Testis (tissue), 3 donors: Measurements from ENCODE around the gene SH3BP1. TPM values are rescaled to one million over a fixed set of nuclear protein-coding genes. Genes with fewer than 3 reads are reported as not detected.

ENCODE experiments used
- DNase-seq: peaks from one replicate; pipeline ENCODE4 v3.0.0-alpha.2; 2019
- H3K27ac ChIP-seq, 2 donors: fragments of 200-600 bp; sonication (generic); one replicate each; pipeline ENCODE4 v1.5.1; 2019
- H3K27me3 ChIP-seq: fragments of 200-600 bp; sonication (generic); one replicate; pipeline ENCODE4 v1.5.1; 2019
- H3K36me3 ChIP-seq: fragments of 200-600 bp; sonication (generic); one replicate; pipeline ENCODE4 v1.5.1; 2017; ENCODE audit warnings: low read depth; ENCODE audit errors: missing control alignments
- H3K4me1 ChIP-seq: fragments of 200-600 bp; sonication (generic); one replicate; pipeline ENCODE4 v1.5.1; 2019
- H3K4me3 ChIP-seq, 2 donors: fragments of 200-600 bp; sonication (generic); one replicate each; pipeline ENCODE4 v1.5.1; 2017 to 2019
- H3K9me3 ChIP-seq: fragments of 200-600 bp; sonication (generic); one replicate; pipeline ENCODE4 v1.5.1; 2017
- POLR2A ChIP-seq: fragments of 450-650 bp; IDR thresholded peaks from one replicate; pipeline ENCODE4 v1.6.1; 2017; ENCODE audit warnings: antibody characterized with exemption, mild to moderate bottlenecking, moderate library complexity
- WGBS, 2 donors: methylation state at CpG; one replicate each; pipeline ENCODE4 v1.1.5; 2018; 5-methylcytosine and 5-hydroxymethylcytosine counted together
- intact Hi-C: fragments of 100-400 bp; cut with DNase I; formaldehyde crosslinking; loops from one replicate; pipeline ENCODE4 v1.15.1; 2023; ENCODE audit warnings: low total_unique reads
- polyA plus RNA-seq: library from polyadenylated mRNA; stranded (reverse); fragments of 350-450 nt; fragmentation: Illumina TruSeq; extraction: RNeasy Lipid Tissue Mini Kit (QIAGEN cat#74804); gene quantifications from one replicate; pipeline ENCODE4 v1.2.3, GENCODE V29; 2014; ENCODE audit warnings: low read depth, low replicate concordance; ENCODE audit not compliant: insufficient read depth
- total RNA-seq, 2 donors: library from RNA; depleted of rRNA; stranded (reverse); fragments of >200 nt; gene quantifications; one replicate each; pipeline ENCODE4 v1.2.3, GENCODE V29; 2016
- TF ChIP-seq, protein P1 (sequence below), 3 experiments: fragments of 450-650 bp in 2 of 3; fragments of 200-600 bp in 1 of 3; sonication (generic) in 1 of 3; IDR thresholded peaks; one replicate each; pipeline ENCODE4 v1.5.1; 2016 to 2019; ENCODE audit warnings: antibody characterized with exemption in 3 of 3, mild to moderate bottlenecking in 2 of 3, moderate library complexity in 1 of 3

SH3BP1 gene
- total and polyA plus RNA-seq, 3 donors from 2014 or later, result 11.9 to 23.6 (median 15.7) TPM

DNA sequence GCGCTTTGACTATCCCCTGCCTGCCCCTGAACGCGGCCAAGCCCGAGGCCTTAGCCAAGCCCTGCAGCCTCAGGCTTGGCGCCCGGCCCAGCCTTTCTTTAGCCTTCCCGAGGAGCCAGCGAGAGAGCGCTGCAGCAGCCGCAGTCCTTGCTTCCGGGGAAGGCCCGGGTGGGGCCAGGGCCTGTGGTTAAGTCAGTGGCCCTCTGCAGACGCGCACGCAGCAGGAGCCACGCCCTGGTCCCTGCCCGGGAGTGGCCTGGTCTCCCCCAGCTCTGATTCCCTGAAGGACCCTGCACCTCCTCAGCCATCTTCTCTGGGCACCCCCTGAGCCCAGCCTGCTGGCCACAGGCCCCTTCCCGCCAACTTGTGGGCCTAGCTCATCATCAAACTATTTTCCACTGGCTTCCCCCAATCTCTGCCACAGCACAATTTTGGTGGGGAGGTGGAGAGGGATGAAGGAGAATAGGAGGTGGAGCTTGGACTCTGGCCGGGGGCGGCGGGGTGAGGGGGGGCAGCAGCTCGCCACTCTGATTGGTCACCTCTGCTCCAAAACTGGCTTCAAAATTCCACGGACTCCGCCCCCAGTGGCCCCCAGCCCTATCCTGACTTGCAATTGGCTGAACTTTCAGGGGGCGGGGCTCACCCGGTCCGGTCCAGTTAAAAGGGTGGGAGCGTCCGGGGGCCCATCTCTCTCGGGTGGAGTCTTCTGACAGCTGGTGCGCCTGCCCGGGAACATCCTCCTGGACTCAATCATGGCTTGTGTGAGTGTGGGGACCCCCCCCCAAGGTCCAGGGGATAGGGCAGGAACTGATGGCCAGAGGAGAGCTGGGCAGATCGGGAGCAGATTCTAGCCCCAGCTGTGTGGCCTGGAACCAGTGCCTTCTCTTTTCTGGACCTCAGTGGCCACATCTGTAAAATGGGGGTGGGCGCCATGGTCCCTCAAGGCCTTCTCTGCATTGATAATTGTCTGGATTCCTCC is 35.8 kb downstream of the SH3BP1 start, which contains the start of gene LGALS1:
Gene LGALS1, plus strand, starts transcription at position 686 of the 979 bp plus-strand sequence. Its CDS starts 67 bp downstream, at position 753.
- H3K9me3 ChIP-seq, result no peaks in the 10 kb centered on the region
- H3K4me3 ChIP-seq, result peak within 1 kb of the TSS; percentile 57 to 69
- H3K27ac ChIP-seq, result peak within 1 kb of the TSS; percentile 88 to 92
- peaks cover 30% of the 10 kb centered on the region for H3K4me1 ChIP-seq
- intact Hi-C loops, result no loop called here
- TF ChIP-seq, protein P1, sequence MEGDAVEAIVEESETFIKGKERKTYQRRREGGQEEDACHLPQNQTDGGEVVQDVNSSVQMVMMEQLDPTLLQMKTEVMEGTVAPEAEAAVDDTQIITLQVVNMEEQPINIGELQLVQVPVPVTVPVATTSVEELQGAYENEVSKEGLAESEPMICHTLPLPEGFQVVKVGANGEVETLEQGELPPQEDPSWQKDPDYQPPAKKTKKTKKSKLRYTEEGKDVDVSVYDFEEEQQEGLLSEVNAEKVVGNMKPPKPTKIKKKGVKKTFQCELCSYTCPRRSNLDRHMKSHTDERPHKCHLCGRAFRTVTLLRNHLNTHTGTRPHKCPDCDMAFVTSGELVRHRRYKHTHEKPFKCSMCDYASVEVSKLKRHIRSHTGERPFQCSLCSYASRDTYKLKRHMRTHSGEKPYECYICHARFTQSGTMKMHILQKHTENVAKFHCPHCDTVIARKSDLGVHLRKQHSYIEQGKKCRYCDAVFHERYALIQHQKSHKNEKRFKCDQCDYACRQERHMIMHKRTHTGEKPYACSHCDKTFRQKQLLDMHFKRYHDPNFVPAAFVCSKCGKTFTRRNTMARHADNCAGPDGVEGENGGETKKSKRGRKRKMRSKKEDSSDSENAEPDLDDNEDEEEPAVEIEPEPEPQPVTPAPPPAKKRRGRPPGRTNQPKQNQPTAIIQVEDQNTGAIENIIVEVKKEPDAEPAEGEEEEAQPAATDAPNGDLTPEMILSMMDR (IDR thresholded peaks at IDR 0.05), result no peak
- TF ChIP-seq POLR2A, result no peak
- no peaks in the 10 kb centered on the region for H3K36me3 ChIP-seq
- DNase-seq, result peak; percentile 98
- H3K27me3 ChIP-seq, result no peaks in the 10 kb centered on the region
- 0 to 1% methylated on average over 8 to 29 of the region's 34 CpGs for WGBS, 2 donors

DNA sequence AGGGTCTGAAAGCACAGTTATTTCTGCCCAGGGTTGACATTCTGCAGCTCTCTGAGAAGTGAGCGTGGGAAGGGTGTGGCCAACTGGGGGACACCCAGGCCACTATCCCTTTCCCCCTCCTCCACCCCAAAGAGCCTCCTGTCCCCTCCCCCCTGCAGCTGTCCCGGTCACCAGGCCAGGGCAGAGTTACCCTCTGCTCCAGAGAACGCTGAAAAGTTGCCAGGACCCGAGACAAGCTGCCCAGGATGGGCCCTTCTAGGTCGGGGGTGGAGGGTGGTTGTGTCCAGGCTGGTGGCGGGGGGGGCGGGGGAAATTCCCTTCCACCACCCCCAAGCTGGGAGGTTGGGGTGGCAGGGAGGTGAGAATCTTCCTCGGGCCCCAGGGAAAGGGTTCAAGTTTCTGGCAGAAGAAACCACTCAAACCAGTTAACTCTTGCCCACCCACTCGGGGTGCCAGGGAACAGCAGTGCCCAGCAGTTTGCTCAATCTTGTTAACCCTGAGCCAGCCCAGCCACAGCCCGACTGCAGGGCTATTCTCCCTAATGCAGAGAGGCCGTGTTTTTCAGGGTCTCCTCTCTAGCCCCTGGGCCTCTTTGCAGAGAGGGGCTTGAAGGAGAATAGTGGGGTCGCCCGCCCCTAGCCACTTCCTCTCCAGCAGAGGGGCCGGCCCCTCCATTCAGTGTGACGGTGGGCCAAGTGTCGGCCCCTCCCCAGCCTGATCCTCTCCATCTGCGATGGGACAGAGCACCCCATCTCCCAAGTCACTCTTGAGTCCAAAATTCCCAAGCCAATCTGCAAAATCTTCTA is 36.7 kb downstream of the SH3BP1 start:
- no peaks in the 10 kb centered on the region for H3K9me3 ChIP-seq
- H3K4me3 ChIP-seq, result peak overlapping the region; percentile 57 to 69
- H3K27me3 ChIP-seq, result no peaks in the 10 kb centered on the region
- WGBS, 2 donors, result 0 to 1% methylated on average over 5 to 17 of the region's 17 CpGs
- intact Hi-C loops, result no loop called here
- no peaks in the 10 kb centered on the region for H3K36me3 ChIP-seq
- peak; percentile 31 for DNase-seq
- TF ChIP-seq, protein P1 (IDR thresholded peaks at IDR 0.05), result no peak
- TF ChIP-seq POLR2A, result no peak
- peak overlapping the region; percentile 88 to 92 for H3K27ac ChIP-seq
- H3K4me1 ChIP-seq, result peaks cover 32% of the 10 kb centered on the region

DNA sequence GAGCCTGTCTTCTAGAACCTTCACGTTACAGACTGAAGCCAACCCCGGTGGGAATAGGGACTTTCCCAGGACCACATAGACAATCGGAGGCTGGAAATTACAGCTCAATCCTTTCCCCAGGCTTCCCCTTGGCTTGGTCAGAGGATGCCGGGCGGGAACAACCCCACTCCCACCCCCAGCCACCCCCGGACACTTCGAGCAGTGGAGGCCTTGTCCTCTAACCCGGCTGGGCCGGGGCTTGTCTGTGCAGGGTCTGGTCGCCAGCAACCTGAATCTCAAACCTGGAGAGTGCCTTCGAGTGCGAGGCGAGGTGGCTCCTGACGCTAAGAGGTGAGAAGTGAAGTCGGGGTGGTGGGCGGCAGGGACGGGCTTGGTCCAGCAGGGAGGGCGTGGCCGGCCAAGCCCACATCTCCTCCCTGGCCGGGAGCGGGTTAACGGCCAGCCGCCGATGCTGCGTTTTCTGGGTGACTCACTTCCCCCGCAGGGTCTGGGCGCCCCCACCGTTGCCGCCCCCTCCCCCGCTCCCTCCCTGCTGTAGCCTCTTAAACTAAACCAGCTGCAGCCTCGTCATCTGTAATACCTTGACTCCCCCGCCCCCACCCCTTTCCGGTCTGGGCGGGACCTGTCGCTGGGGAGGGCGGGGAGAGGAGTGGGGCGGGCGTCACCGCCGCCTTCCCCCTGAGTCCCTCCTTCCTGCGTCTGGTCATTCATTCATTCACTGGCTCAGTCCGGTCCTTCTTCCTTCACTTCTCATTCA is 37.4 kb downstream of the SH3BP1 start:
- H3K9me3 ChIP-seq, result no peaks in the 10 kb centered on the region
- peak; percentile 92 for DNase-seq
- 1 to 2% methylated on average over 17 to 41 of the region's 42 CpGs for WGBS, 2 donors
- TF ChIP-seq POLR2A, result no peak
- TF ChIP-seq, protein P1 (IDR thresholded peaks at IDR 0.05), result no peak
- H3K27me3 ChIP-seq, result no peaks in the 10 kb centered on the region
- H3K4me1 ChIP-seq, result peaks cover 39% of the 10 kb centered on the region
- peak overlapping the region; percentile 88 to 92 for H3K27ac ChIP-seq
- intact Hi-C loops, result no loop called here
- H3K36me3 ChIP-seq, result no peaks in the 10 kb centered on the region
- peak overlapping the region; percentile 57 to 69 for H3K4me3 ChIP-seq

DNA sequence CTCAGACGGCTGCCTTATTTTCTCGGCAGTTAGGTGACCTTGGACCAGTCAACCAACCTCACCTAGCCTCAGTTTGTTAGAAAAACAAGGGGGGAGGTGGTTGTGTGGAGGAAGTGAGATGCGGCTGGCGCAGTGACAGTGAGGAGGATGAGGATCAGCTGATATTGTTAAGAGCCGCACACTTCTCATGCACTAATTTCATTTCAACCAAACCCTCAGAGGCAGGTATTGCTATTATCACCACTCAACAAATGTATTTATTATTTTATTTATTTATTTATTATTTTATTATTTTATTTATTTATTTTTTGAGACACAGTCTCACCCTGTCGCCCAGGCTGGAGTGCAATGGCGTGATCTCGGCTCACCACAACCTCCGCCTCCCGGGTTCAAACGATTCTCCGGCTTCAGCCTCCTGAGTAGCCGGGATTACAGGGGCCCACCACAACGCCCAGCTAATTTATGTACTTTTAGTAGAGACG is 38.1 kb downstream of the SH3BP1 start:
- TF ChIP-seq, protein P1 (IDR thresholded peaks at IDR 0.05), result no peak
- TF ChIP-seq POLR2A, result no peak
- H3K9me3 ChIP-seq, result no peaks in the 10 kb centered on the region
- 52 to 56% methylated on average over 15 of the region's 15 CpGs for WGBS, 2 donors
- peak overlapping the region; percentile 57 to 69 for H3K4me3 ChIP-seq
- H3K27me3 ChIP-seq, result no peaks in the 10 kb centered on the region
- H3K4me1 ChIP-seq, result peaks cover 39% of the 10 kb centered on the region
- no peak for DNase-seq
- no peaks in the 10 kb centered on the region for H3K36me3 ChIP-seq
- intact Hi-C loops, result no loop called here
- H3K27ac ChIP-seq, result peak overlapping the region; percentile 88 to 92
